Common myeloid progenitor, CD34-positive (primary cell): Measurements from ENCODE around the gene ZNF43.
"Not testable (repeated sequence)": the region's sequence is repeated elsewhere in the genome, so short reads cannot be mapped to it uniquely, and the experiment has no call there.

ENCODE experiments used
- CTCF ChIA-PET: fragments of 350-600 bp; sonication (Branson Sonifier 250); formaldehyde crosslinking; loops from one replicate; lab custom pipeline; 2021; ENCODE audit warnings: antibody characterized with exemption; lab: Charles Lee
- POLR2A ChIA-PET: fragments of 350-600 bp; sonication (Branson Sonifier 250); formaldehyde crosslinking; loops from one replicate; lab custom pipeline; 2021; ENCODE audit warnings: antibody characterized with exemption; lab: Charles Lee
- DNase-seq, 3 donors: peaks; one replicate each; pipeline versions ENCODE4 v3.0.0 to v3.0.0-alpha.2; 2013
- H3K27ac ChIP-seq, 2 experiments: 1 replicate in 1 of 2; 2 replicates in 1 of 2; pipeline ENCODE4 v1.7.0; 2013; ENCODE audit warnings: inconsistent platforms in 2 of 2, low read length in 2 of 2, mild to moderate bottlenecking in 2 of 2, low read depth in 1 of 2, moderate library complexity in 1 of 2; ENCODE audit not compliant: severe bottlenecking in 2 of 2, insufficient read depth in 1 of 2, poor library complexity in 1 of 2
- H3K27me3 ChIP-seq, 5 experiments: replicated peaks in 2 of 5; 1 replicate in 3 of 5; 2 replicates in 2 of 5; pipeline versions ENCODE4 v1.6.1 to v1.7.0; 2013; ENCODE audit warnings: low read length in 4 of 5, mild to moderate bottlenecking in 2 of 5, moderate library complexity in 2 of 5, inconsistent platforms in 1 of 5; ENCODE audit not compliant: insufficient read depth in 5 of 5, control insufficient read depth in 4 of 5
- H3K36me3 ChIP-seq, 4 experiments: 1 replicate in 2 of 4; 2 replicates in 2 of 4; pipeline versions ENCODE4 v1.6.1 to v1.7.0; 2013; ENCODE audit warnings: low read length in 3 of 4, control low read depth in 1 of 4, mild to moderate bottlenecking in 1 of 4; ENCODE audit not compliant: control insufficient read depth in 4 of 4, insufficient read depth in 4 of 4
- H3K4me1 ChIP-seq, 4 experiments: 1 replicate in 3 of 4; 2 replicates in 1 of 4; pipeline versions ENCODE4 v1.6.1 to v1.7.1; 2013; ENCODE audit warnings: low read length in 3 of 4, mild to moderate bottlenecking in 3 of 4, control low read depth in 1 of 4, inconsistent platforms in 1 of 4, moderate library complexity in 1 of 4; ENCODE audit not compliant: control insufficient read depth in 4 of 4, insufficient read depth in 4 of 4; ENCODE audit errors: control extremely low read depth in 1 of 4
- H3K4me3 ChIP-seq, 7 experiments: 1 replicate in 4 of 7; 2 replicates in 3 of 7; pipeline versions ENCODE4 v1.5.1 to v1.7.0; 2013; ENCODE audit warnings: mild to moderate bottlenecking in 7 of 7, low read length in 6 of 7, moderate library complexity in 6 of 7, inconsistent platforms in 2 of 7, low read depth in 2 of 7, control low read depth in 1 of 7; ENCODE audit not compliant: insufficient read depth in 4 of 7, control insufficient read depth in 1 of 7; ENCODE audit errors: extremely low read depth in 1 of 7
- H3K9me3 ChIP-seq, 5 experiments: 1 replicate in 4 of 5; 2 replicates in 1 of 5; pipeline versions ENCODE4 v1.6.1 to v1.7.1; 2013; ENCODE audit warnings: low read length in 4 of 5, mild to moderate bottlenecking in 2 of 5, inconsistent platforms in 1 of 5, low read depth in 1 of 5, moderate library complexity in 1 of 5; ENCODE audit not compliant: control insufficient read depth in 4 of 5, insufficient read depth in 2 of 5; ENCODE audit errors: control extremely low read depth in 1 of 5
- WGBS: methylation state at CpG from one replicate; pipeline ENCODE4 v1.1.5; 2013; ENCODE audit not compliant: insufficient coverage; 5-methylcytosine and 5-hydroxymethylcytosine counted together

ZNF43 gene

DNA sequence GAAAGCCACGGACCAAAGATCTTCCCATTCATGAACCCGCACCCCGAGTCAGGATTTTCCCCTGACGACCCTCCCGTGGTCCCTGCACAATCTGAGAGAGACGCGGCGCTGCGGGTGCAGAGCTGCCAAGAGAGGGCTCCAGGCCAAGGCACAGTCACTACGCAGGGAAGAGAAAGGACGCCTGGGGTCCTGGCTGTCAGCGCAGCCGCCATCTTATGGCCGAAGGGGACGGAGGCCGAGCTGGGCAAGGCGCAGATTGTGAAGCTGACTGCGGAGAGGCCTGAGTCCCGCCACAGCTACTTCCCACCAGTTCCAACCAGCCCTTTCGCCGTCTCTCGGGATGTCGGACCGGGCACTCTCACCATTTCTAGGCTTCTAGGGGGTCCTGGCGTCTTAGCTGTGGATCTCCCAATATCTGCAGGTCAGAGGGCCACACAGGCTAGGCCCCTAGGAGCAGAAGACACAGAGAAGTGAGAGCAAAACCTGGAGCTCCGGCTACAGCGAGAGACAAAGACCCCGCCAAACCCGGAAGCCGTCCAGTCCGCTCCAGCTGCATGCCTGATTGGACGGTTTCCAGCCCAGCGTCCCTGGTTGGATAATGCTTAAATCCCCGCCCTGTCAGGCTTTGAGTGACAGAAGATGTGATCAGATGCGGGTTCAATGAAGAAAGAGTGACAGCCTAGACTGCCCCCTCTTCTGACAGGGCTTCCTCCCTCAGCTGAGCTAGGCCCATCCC is 68.7 kb downstream of the ZNF43 start, which contains the start of gene ZNF100:
Gene ZNF100 (minus strand): TSS at position 515 of the 736 bp plus-strand sequence. CDS start 150 bp downstream, at position 365.
- POLR2A ChIA-PET: interaction anchor here (0.6 to 1.4 kb wide), 2 partner anchors 69 to 84 kb away, joined by 5 to 12 read pairs; partner anchors contain the start of gene ZNF43
- CTCF ChIA-PET: interaction anchor here (1.0 to 1.7 kb wide), 5 partner anchors 9 to 84 kb away, joined by 3 to 7 read pairs (median 3); no protein-coding TSS in a partner anchor
- DNase-seq: peak; percentile 95 to 98 (median 97)
- Histone ChIP-seq H3K36me3 (peaks cover 10 to 34% (median 28%) of the 10 kb centered on the region in 4 experiments), H3K27me3 (no peaks in the 10 kb centered on the region), H3K4me3 (peak within 1 kb of the TSS; percentile 90 to 99 (median 96)), H3K4me1 (peaks cover 0 to 15% (median 5%) of the 10 kb centered on the region in 4 experiments), H3K27ac (peak within 1 kb of the TSS; percentile 87 to 93), H3K9me3 (peaks cover 0 to 21% (median 10%) of the 10 kb centered on the region in 5 experiments)
- WGBS: 0% methylated on average over 25 of the region's 35 CpGs

DNA sequence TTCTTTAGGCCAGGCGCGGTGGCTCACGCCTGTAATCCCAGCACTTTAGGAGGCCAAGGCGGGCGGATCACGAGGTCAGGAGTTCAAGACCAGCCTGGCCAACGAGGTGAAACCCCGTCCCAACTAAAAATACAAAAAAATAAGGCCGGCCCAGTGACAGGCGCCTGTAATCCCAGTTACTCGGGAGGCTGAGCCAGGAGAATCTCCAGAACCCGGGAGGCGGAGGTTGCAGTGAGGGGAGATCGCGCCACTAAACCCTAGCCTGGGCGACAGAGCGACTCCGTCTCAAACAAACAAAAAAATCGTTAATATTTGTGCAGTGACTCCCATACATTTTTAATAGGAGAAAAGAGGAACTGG is 69.3 kb downstream of the ZNF43 start:
- CTCF ChIA-PET: interaction anchor here (1.0 to 1.7 kb wide), 2 partner anchors 14 to 85 kb away, joined by 3 to 7 read pairs; no protein-coding TSS in a partner anchor
- DNase-seq, H3K27me3 ChIP-seq: not testable (repeated sequence)
- Histone ChIP-seq H3K4me1 (peaks cover 0 to 15% (median 5%) of the 10 kb centered on the region in 4 experiments), H3K36me3 (peaks cover 14 to 39% (median 33%) of the 10 kb centered on the region in 4 experiments), H3K27ac (peak overlapping the region; percentile 87 to 93), H3K4me3 (peak overlapping the region; percentile 90 to 99 (median 96)), H3K9me3 (peaks cover 0 to 27% (median 15%) of the 10 kb centered on the region in 5 experiments)
- 3% methylated on average over 11 of the region's 19 CpGs for WGBS
- POLR2A ChIA-PET: interaction anchor here (1.4 kb wide), 1 partner anchor 69 kb away, joined by 12 read pairs; the partner anchor contains the start of gene ZNF43

DNA sequence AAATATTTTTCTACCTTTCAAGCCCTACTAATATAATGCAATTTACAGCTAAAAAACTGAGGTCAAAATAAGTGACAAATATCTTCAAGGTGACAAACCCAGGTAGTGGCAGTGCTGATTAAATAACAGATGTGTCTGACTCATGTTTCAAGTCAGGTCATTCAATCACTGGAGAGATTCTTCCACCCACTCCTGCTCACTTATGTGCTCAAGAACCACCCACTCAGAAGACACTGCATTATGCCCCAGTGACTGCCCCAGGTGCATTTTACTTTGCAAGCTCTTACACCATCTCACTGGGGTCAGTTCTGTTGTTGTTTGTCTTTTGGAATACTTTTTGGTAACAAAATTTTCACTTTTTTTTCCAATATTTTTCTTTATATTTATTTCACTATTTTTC is 70.8 kb downstream of the ZNF43 start:
- ChIA-PET CTCF (no interaction called here), POLR2A (no interaction called here)
- Histone ChIP-seq H3K9me3 (peaks cover 0 to 31% (median 23%) of the 10 kb centered on the region in 5 experiments), H3K27me3 (no peaks in the 10 kb centered on the region), H3K4me1 (peaks cover 0 to 15% (median 5%) of the 10 kb centered on the region in 4 experiments), H3K36me3 (peaks cover 16 to 51% (median 41%) of the 10 kb centered on the region in 4 experiments), H3K27ac (no peak overlapping the region), H3K4me3 (no peak overlapping the region)
- peak in 2 of 3 donors; percentile 15 to 36 for DNase-seq

DNA sequence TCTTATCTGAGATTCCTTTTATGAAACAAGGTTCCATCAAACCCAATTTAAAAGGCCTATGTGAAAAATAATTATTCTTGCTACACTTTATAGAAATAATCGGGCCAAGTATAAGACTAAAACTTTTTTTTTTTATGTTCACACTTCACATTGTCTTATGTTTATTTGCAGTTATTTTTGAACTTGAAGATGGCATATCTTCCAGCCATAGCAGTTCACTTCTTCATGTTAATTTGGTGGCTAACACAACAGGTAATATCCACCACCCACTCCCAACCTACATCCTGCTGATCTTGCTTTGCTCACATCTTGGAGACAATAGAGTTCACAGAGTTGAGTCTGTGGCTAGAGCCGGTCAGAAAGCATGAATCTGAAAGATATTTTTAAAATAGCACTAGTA is 74.4 kb downstream of the ZNF43 start:
- POLR2A ChIA-PET, CTCF ChIA-PET, H3K4me1 ChIP-seq, DNase-seq, H3K27me3 ChIP-seq, H3K4me3 ChIP-seq, H3K27ac ChIP-seq: not testable (repeated sequence)
- H3K36me3 ChIP-seq: peaks cover 26 to 87% (median 68%) of the 10 kb centered on the region in 4 experiments
- WGBS: 100% methylated on average over 1 of the region's 2 CpGs
- peaks cover 0 to 54% (median 45%) of the 10 kb centered on the region in 5 experiments for H3K9me3 ChIP-seq

DNA sequence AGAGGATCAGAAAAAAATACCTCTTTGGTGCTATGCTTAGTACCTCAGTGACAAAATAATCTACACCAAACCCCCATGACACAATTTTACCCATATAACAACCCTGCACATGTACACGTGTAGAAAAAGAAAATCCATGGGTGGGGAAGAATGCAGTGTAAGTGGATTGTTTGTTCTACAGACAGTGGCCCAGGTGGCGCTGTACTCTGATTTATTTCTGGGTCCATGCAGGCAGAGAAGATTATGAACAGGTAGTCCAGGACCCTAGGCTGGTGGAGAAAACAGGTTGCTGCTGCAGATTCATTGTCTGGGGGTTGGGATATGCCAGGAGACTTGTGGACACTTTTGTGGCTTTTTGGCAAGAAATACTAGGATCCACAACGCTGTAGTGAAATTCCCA is 77.7 kb downstream of the ZNF43 start:
- no peaks in the 10 kb centered on the region for H3K27me3 ChIP-seq
- H3K27ac ChIP-seq: no peak overlapping the region
- ChIA-PET CTCF (interaction anchor here (1.9 kb wide), 1 partner anchor 9 kb away, joined by 6 read pairs; the partner anchor contains the start of gene ZNF100), POLR2A (no interaction called here)
- H3K36me3 ChIP-seq: peaks cover 25 to 97% (median 63%) of the 10 kb centered on the region in 4 experiments
- DNase-seq: no peak
- peaks cover 2 to 61% (median 47%) of the 10 kb centered on the region in 5 experiments for H3K9me3 ChIP-seq
- H3K4me3 ChIP-seq: no peak overlapping the region
- WGBS: 100% methylated on average over 2 of the region's 3 CpGs
- H3K4me1 ChIP-seq: no peaks in the 10 kb centered on the region

DNA sequence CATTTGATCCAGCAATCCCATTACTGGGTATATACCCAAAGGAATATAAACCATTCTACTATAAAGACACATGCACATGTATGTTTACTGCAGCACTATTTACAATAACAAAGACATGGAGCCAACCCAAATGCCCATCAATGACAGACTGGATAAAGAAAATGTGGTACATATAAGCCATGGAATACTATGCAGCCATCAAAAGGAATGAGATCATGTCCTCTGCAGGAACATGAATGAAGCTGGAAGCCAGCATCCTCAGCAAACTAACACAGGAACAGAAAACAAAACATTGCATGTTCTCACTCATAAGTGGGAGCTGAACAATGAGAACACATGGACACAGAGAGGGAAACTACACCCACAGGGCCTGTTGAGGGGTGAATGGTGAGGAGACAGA is 80.4 kb downstream of the ZNF43 start:
- H3K27ac ChIP-seq, H3K4me1 ChIP-seq, H3K27me3 ChIP-seq, CTCF ChIA-PET, DNase-seq, H3K4me3 ChIP-seq, POLR2A ChIA-PET: not testable (repeated sequence)
- H3K36me3 ChIP-seq: peaks cover 21 to 97% (median 66%) of the 10 kb centered on the region in 4 experiments
- H3K9me3 ChIP-seq: peaks cover 2 to 71% (median 63%) of the 10 kb centered on the region in 5 experiments
